Measurements from ENCODE around the gene GREM1. TPM values are rescaled to one million over a fixed set of nuclear protein-coding genes. Genes with fewer than 3 reads are reported as not detected.
A peak's percentile ranks its signal among the peaks of the same experiment; 100 is the strongest.

The GREM1 gene
- total RNA-seq, 1 donor from 2014 or later: 2.8 TPM

DNA sequence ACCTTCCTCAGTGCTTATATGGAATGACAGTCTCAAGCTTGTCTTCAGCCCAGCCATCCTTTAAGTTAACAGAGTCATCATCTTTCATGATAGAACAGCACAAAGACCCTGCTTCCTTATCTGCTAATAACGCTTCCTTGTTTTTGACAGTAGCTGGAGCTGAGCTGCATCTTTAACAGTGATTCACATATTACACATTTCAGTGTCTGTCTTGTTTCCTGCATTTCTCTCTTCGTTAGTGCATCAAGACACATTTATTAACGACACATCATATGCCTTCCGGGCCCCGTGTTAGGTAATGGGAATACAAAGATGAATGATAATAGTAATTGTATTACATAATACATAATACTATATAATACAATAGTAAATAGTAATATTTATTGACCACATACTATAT, 30.2 kb upstream of the GREM1 start:
- intact Hi-C loops (cut with DNase I): no loop called here
- Histone ChIP-seq H3K27me3 (no peaks in the 10 kb centered on the region), H3K4me1 (peaks cover 6% of the 10 kb centered on the region), H3K4me3 (no peak overlapping the region), H3K9me3 (no peaks in the 10 kb centered on the region), H3K36me3 (no peaks in the 10 kb centered on the region), H3K27ac (no peak overlapping the region)
- ATAC-seq: no peak
- no peak for DNase-seq
- TF ChIP-seq CTCF (IDR thresholded peaks at IDR 0.05): no peak

GRCh38 chr15:32688151-32688639, 29.6 kb upstream of the GREM1 start:
- no peaks in the 10 kb centered on the region for H3K36me3 ChIP-seq
- no peak for TF ChIP-seq CTCF (IDR thresholded peaks at IDR 0.05)
- intact Hi-C loops (cut with DNase I): no loop called here
- H3K27me3 ChIP-seq: no peaks in the 10 kb centered on the region
- H3K4me1 ChIP-seq: no peaks in the 10 kb centered on the region
- DNase-seq (peak; percentile 70), ATAC-seq (peak; percentile 62)
- no peak overlapping the region for H3K4me3 ChIP-seq
- H3K27ac ChIP-seq: no peak overlapping the region
- no peaks in the 10 kb centered on the region for H3K9me3 ChIP-seq

DNA sequence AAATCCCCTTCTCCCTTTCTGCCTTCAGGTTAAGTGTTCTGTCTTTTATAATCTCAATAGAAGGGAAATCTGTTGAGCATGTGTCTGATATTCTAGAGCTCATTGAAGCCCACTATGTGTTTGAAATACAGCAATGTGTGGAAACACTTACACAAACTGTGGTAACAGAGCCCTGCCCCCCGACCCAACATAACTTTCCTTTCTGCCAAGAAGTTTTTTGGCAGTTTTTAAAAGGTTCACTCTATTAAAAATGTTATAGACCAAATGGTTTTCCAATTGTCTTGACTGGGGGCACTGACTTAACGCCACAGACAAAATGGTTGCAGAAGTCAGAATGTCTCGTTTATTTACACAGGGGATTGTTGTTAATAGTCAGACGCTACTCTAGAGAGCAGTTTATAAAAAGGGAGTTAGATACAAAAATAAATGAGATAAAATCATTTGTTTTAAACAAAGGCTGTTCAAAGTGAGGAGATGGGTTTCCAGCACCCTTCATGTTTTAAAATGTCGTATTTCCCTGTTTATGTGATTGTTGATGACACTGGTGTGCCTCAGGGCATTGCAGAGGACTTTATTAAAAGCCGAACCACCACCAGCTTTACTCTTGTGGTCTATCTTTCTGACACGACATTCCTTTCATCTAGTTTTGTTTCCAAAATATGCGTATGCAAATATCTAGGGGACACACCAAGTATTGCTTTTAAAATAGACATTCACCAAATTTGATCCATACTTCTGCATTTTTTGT, 26.7 kb upstream of the GREM1 start:
- Histone ChIP-seq H3K27ac (no peak overlapping the region), H3K9me3 (no peaks in the 10 kb centered on the region), H3K36me3 (no peaks in the 10 kb centered on the region), H3K4me1 (no peaks in the 10 kb centered on the region), H3K4me3 (no peak overlapping the region), H3K27me3 (no peaks in the 10 kb centered on the region)
- ATAC-seq (no peak), DNase-seq (no peak)
- no peak for TF ChIP-seq CTCF (IDR thresholded peaks at IDR 0.05)
- intact Hi-C loops (cut with DNase I): no loop called here

GRCh38 chr15:32691689-32692038, 26.1 kb upstream of the GREM1 start:
- DNase-seq (no peak), ATAC-seq (no peak)
- Histone ChIP-seq H3K4me3 (no peak overlapping the region), H3K27me3 (no peaks in the 10 kb centered on the region), H3K27ac (no peak overlapping the region), H3K36me3 (no peaks in the 10 kb centered on the region), H3K4me1 (no peaks in the 10 kb centered on the region), H3K9me3 (no peaks in the 10 kb centered on the region)
- intact Hi-C loops (cut with DNase I): no loop called here
- TF ChIP-seq CTCF (IDR thresholded peaks at IDR 0.05): no peak

DNA sequence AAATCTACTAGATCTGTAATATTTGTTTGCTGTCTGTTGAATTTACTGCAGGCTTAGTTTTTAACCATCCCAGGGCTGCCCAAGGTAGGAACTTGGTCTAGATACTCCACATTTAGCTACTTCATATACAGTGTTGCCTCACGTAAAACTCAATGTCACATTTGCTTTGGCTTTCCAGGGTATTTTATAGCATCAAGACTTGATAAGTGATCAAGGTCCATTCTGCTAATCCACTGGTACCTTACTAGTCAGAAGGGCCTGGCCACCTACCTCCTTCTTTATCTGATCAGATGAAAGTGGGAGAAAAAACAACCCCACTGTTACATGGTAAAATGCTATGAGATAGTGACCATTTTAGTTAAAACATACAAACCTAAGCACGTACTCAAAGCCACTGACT, 25.5 kb upstream of the GREM1 start:
- DNase-seq (no peak), ATAC-seq (no peak)
- no peaks in the 10 kb centered on the region for H3K4me1 ChIP-seq
- intact Hi-C loops (cut with DNase I): no loop called here
- H3K4me3 ChIP-seq: no peak overlapping the region
- no peaks in the 10 kb centered on the region for H3K27me3 ChIP-seq
- no peaks in the 10 kb centered on the region for H3K9me3 ChIP-seq
- H3K27ac ChIP-seq: no peak overlapping the region
- H3K36me3 ChIP-seq: no peaks in the 10 kb centered on the region
- no peak for TF ChIP-seq CTCF (IDR thresholded peaks at IDR 0.05)
